Esophagus mucosa (tissue), 1 donor: Measurements from ENCODE around the gene TMEM236. TPM values are rescaled to one million over a fixed set of nuclear protein-coding genes. Genes with fewer than 3 reads are reported as not detected.

Experiments used
- ATAC-seq: fragments of 200-7000 bp; cut with Tn5 transposase; one replicate; pipeline ENCODE4 v1.9.1; 2020
- total RNA-seq: library from RNA; stranded (reverse); gene quantifications from one replicate; pipeline ENCODE4 v1.2.4, GENCODE V29; 2023
- donor health status: DM: yes; HTN: yes; CAD: no.

Gene TMEM236
- total RNA-seq, 1 donor from 2014 or later = 0.16 TPM

- ATAC-seq = no peak
These were observed 36.6 kb downstream of the TMEM236 start for GRCh38 chr10:17788646-17789045.

- no peak for ATAC-seq
These were observed 37.4 kb downstream of the TMEM236 start for GRCh38 chr10:17789396-17789795.

DNA sequence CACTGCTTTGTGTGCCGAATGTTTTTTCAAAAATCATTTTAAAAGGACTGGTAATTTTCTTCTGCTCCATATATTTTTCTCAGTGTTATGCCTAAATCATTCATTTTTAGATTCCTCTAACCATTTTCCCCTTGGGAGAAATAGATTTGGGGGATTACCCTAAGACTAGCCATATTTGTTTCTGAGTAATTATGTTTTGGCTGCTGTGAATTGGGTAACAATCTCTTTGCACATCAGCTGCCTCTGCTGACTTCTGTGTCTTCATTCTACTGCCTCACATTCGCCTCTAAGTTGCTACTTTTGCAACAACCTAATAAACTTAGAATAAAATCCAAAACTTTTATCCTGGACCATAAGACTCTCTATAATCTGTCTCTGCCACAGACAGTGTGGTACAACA lies 38.6 kb downstream of the TMEM236 start:
- ATAC-seq = no peak

DNA sequence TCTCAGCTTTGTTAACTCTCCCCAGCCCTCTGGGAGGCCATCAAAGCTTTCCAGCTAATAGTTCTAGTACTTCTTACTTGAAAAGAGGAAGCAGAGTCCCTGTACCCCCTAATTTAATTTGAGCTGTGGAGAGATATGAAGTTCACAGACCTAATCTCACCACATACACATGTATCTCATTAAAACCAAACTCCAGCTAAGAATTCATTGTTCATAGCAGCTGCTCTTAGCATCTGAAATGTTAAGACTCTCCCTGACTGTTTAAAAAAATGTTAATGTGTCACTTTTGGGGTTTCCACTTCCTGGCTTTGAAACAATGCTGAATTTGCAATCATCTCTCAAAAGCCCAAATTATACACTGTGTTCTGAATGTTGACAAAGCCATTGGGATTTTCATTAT lies 41.0 kb downstream of the TMEM236 start:
- ATAC-seq = no peak

GRCh38 chr10:17793823-17794644 lies 42.0 kb downstream of the TMEM236 start:
- ATAC-seq = no peak

GRCh38 chr10:17795083-17795482 lies 43.1 kb downstream of the TMEM236 start:
- ATAC-seq = no peak

DNA sequence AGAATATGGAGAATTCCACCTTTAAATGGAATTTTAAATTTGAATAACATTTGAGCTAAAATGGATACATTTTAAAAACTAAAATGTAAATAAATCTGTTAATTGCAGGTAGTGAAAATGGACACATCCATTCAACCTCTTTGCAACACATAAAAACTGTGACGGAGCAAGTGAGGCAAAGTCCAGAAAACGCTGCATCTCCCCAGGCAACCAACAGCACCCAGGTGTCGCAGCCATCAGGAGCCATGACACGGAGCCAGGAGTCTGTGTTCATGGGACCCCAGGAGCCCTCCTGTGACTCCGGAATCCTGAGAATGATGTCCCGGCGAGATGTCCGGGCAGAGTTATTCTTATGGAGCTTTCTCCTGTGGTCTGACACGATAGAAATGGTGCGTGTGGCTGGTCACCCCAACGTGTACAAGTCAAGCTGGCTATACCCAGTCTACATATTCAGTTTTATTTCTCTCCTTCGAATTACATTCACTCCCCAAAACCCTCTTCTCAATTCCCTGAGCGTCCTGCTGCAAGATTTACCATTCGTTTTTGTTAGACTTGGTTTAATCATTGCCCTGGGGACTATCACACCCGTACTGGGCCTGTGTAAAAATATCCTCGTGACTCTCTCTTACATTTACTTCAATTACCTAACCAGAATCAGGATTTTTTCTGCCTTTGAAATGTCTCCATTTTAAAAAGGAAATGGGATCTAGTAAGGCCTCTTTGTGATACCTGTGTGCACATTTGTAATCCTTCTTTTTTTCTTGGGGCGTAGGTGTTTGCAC lies 44.0 kb downstream of the TMEM236 start:
- no peak for ATAC-seq

DNA sequence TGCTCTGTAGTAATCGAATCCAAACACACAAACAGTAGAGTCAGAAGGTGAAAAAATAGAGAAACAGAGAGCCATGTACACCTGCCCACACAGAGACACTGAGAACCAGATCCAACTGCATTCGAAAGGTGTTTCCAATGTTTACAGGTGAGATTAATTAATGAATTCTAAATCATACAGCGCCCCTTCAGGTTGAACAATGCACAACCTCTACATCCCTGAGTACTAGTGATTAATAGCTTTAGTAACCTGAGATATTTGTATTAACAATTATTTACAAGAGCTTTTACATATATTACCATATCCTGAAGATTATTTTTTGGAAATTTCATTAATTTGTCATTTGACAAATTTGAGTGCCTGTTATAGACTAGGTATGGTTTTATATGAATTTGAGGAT lies 49.5 kb downstream of the TMEM236 start:
- no peak for ATAC-seq

DNA sequence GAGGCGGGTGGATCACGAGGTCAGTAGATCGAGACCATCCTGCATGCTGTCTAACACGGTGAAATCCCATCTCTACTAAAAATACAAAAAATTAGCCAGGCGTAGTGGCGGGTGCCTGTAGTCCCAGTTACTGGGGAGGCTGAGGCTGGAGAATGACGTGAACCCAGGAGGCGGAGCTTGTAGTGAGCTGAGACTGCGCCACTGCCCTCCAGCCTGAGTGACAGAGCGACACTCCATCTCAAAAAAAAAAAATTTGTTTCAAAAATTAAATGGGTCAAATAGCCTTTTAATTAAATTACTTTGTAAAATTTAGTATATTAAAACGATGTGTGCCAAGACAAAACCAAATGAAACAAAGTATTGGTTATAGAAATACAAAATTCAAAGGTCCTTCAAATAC lies 50.3 kb downstream of the TMEM236 start:
- ATAC-seq = no peak

DNA sequence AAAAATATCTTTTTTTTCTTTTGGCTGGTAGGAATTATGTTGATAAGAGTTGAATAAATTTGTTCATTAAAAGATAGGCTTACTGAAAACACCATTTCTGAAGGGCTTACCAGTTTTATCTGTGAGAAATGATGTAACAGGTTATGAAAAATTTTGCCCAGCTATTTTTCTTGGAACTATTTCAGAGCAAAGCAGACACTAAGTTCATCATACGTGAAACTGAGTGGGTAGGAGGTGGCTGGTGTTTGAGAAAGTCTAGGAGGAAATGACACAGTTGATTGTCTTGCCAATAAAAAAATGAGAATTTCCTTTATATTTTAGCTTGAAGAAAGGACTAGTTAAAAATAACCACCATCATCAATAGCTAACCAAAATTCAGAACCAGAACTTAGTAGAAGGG lies 51.0 kb downstream of the TMEM236 start:
- no peak for ATAC-seq

GRCh38 chr10:17805330-17805729 lies 53.3 kb downstream of the TMEM236 start:
- no peak for ATAC-seq

DNA sequence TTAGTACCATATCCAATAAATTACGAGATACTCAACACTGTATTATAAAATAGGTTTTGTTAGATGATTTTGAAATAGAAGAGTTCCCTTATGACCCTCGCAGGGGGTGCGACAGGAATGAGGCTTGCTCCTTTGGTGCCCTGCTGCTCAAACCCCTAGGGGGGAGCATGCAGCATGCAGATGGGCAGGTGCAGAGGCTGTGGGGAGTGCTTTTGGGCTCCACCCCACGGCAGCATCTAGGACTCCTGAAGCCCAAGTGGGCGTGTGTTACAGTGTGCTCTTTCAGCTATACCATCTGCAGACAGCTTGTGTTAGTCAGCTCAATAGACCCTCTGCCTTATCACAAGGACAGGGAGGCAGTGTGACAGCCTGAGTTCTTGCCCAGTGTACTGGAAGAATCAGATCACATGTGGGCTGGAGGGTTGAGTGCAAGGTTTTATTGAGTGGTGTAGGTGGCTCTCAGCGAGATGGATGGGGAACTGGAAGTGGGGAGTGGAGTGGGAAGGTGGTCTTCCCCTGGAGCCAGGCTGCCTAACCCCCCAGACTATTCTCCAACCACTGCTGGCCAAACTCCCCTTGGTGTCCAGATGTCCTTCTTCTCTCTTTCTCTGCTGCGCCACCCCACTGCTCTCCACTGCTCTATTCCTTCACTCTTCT lies 54.0 kb downstream of the TMEM236 start:
- no peak for ATAC-seq

DNA sequence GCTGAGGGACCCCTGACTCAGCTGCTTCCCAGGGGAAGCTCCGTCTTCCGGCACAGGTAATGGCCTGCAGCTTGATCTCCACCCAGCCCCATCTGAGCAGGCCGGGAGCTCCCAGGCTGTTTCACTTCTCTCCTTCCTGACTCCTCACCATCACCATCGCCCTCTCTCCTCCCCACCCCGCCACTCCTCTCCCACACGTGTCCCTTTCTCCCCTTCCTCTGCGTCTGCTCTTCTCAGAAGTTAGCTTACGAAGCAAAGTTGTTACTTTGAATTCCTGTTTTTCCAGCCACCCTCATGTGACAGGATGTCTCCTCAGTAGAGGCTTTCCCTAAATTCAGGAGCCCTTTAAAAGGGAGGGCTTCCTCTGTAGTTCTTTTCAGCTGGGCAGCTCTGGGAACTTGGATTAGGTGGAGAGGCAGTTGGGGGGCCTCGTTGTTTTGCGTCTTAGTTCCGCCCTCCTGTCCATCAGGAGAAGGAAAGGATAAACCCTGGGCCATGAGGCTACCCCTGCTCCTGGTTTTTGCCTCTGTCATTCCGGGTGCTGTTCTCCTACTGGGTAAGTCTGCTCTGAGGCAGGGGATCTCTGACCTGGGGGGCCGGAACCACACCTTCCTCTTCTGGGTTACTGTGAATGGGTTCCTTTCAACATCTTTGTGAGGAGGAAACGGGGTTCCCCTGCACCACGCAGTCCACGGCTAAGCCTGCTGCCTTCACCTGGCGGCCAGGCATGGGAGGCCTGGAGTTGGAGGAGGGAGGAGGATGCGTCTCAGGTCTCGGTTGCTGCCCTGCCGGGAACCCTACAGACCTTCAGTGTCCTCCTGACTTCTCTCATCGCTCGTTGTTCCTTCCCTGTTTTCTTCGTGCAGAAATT lies 57.2 kb downstream of the TMEM236 start, which contains the start of gene MRC1:
MRC1 (plus strand) TSS at position 378 of the 871 bp plus-strand sequence; CDS start at position 496, 118 bp downstream.
- ATAC-seq = peak; percentile 13

DNA sequence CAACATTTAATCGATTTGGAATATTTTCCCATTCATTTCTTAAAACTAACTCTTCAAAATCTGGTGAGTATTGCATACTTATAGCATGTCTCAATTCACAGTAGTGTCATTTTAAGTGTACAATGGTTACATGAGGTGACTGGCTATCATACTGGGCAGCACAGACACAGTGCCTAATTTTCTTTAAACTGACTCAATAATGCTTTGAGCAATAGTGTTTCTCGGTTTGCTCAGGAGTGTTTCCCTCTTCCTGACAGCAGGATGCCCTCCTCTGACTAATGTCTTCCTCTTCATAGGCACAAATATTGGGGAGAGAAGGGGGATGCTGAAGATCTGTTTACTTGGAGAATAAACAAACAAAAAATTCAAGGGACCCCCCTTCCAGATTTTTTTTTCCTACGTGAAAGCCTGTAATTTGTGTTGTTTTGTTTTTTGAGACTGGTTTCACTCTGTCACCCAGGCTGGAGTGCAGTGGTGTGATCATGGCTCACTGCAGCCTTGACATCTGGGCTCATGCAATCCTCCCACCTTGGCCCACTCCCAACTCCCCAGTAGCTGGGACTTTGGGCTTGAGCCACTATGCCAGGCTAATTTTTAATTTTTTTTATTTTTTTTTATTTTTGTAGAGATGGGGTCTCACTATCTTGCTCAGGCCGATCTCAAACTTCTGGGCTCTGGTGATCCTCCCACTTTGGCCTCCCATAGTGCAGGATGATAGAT lies 59.3 kb downstream of the TMEM236 start:
- ATAC-seq = no peak

- ATAC-seq = no peak
These were observed 63.0 kb downstream of the TMEM236 start for GRCh38 chr10:17814973-17815372.

GRCh38 chr10:17816199-17816598 lies 64.2 kb downstream of the TMEM236 start:
- ATAC-seq = no peak

DNA sequence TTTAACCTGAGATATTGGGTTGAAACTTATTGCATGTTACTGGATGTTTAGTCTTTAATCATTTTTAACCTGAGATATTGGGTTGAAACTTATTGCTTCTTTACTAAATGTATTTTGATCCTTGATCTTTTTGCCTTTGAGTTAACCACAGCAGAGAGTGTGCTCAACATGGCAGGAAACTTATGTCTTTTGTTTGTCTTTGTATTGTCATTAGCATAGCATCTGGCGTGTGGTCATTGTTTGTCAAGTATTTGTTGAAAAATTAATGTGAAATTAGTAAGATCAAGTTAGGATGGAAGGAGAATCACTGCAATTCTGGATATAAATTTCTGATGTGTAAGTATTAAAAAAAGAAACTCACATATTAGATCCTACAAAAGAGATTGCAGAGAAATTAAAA lies 65.3 kb downstream of the TMEM236 start:
- no peak for ATAC-seq

DNA sequence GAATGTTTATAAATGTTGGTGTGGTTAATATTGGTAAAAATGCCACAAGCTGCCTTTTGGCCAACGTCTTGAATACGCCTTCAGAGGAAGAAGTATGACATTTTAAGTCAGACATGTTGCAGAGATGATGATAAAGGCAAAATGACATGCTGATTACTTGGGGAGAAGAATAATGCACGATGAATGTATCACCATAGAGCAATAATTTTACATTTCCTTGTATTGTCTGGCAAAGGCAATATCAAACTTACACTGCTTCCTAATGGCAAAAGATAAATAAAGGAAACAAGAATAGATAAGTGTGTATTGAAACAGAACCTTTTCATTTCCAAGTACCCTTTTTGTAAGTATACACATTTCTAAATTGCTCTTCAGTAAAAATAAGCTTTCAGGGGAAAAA lies 65.8 kb downstream of the TMEM236 start:
- ATAC-seq = no peak

DNA sequence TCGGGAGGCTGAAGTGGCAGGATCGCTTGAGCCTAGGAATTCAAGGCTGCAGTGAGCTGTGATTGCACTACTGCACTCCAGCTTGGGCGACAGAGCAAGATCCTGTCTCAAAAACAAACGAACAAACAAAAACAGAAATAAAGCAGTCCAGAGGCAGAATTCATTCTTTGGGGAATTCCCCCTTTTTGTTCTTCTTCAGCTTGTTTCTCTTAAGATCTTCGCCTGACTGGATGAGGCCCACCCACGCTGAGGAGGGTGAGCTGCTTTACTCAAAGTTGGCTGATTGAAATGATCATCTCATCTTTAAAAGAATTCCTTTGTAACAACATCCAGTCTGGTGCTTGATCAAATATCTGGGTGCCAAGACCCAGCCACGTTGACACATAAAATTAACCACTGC lies 67.8 kb downstream of the TMEM236 start:
- no peak for ATAC-seq

- ATAC-seq = no peak
These were observed 68.9 kb downstream of the TMEM236 start for GRCh38 chr10:17820943-17821342.

DNA sequence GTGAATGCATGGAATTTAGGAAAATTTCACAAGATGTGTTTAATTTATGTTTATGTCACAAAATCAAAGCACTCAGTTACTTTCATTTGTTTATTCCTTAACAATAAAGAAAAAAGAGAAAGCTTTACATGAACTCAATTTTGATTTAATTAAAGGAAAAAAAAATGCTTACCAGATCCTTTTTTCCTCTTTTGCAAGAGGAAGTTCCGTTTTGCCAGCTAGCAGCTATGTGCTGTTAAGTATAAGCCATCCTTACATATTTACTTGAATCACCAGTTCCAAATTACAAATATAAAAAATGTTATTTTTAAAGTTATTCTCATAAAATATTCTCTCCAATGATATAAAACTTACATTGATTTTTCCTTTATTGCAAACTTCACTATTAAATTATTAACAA lies 69.9 kb downstream of the TMEM236 start:
- no peak for ATAC-seq

DNA sequence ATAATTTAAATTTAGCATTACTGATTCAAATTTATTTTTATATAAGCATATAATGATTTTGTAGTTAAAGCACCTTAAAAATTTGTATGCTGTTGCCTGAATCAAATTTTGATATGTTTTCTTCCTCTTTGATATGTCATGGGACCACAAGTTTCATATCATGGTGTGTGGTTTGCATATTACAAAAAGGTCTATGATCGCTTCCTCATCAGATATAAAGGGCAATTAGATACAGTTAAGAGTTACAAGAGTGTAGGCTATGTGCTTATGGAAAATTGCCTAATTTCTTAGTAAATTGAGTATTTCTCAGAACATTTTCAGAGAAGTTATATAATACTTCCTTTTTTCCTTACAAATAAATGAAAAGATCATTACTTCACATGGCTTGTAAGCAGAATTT lies 79.3 kb downstream of the TMEM236 start:
- no peak for ATAC-seq
